Stimulated activated CD4-positive, alpha-beta T cell treated with anti-CD3 and anti-CD28 coated beads, TNF-alpha, amount 100 ng/mL, for 1 hour (primary cell): ENCODE data around the gene NDEL1.

Experiments used
- DNase-seq, 3 donors: peaks; one replicate each; pipeline ENCODE4 v3.0.0-alpha.2; 2020; ENCODE audit warnings: low read depth in 3 of 3, low spot score in 1 of 3

Gene NDEL1

DNA sequence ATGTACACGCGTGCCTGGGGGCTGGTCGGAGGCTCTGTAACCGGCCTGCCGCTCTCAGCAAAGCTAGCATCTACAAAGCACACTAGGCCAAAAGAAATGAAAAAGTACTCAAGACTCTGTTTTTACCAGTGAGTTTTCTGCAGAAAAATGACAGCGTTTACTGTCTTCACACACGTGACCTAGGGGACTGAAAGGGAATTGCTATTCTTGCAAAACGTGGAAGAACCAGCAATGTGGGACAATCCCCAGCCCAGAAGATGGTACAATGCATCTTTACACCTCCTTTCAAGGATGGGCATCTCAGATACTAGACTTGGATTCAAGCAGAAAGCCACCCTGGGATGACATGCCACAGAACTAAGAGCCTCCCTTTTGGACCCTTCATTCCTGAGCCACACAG, 41.5 kb downstream of the NDEL1 start:
- DNase-seq: no peak

DNA sequence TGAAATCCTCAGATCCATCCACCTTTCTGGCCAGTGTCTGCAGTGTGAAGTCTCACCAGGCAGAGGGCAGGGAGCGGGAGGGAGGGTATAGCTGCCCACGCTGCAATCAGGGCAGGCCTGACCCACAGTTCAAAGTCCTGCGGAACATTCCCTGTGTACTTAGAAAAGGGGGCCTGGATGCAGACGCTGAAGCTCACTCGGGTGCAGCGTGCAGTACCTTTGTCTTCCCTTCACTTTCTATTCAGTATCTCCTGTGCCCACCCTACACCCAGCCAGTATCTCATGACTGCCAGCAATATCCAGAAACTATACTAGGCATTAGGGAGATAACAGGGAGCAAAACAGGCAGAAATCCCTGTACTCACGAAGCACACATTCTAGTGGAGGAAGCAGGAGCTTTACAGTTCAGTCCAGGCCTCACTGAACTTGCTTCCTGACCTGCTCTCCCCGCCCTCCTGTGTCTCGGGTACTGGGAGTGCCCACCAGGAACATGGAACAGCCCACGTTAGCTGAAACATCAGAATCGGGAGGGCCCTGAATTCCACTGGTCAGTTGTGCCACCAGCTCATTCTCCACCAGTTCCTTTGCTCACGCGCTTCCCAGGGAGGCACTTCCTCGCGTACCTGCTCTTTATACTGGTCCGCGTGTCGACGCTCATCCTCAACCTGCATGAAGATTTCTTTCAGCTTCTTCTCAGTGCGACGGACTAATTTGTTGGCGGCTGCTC, 42.2 kb downstream of the NDEL1 start:
- DNase-seq: no peak

DNA sequence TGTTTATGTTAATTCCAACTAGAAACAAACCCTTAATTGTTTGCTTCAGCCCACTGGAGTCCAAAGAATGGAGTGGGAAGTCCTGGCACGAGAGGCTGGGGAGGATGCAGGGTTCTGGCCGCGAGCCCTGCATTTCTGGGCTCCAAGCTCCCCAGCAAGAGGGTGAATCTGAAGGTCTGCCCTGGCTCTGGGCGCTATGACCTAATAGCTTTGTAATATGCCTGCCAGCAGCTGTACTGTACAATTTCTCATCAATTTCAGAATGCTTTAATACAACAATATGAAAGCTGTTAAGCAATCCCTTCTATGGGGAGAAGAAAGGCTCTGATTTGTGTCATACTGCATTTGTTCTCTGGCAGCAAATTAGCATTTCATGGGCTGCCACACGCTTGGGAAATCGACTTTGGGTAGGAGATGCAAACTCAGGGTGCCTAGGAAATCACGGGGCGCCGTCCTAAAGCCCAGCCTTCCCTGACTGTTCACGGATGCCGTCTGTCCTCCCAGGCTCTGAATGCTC, 43.8 kb downstream of the NDEL1 start:
- DNase-seq: no peak

DNA sequence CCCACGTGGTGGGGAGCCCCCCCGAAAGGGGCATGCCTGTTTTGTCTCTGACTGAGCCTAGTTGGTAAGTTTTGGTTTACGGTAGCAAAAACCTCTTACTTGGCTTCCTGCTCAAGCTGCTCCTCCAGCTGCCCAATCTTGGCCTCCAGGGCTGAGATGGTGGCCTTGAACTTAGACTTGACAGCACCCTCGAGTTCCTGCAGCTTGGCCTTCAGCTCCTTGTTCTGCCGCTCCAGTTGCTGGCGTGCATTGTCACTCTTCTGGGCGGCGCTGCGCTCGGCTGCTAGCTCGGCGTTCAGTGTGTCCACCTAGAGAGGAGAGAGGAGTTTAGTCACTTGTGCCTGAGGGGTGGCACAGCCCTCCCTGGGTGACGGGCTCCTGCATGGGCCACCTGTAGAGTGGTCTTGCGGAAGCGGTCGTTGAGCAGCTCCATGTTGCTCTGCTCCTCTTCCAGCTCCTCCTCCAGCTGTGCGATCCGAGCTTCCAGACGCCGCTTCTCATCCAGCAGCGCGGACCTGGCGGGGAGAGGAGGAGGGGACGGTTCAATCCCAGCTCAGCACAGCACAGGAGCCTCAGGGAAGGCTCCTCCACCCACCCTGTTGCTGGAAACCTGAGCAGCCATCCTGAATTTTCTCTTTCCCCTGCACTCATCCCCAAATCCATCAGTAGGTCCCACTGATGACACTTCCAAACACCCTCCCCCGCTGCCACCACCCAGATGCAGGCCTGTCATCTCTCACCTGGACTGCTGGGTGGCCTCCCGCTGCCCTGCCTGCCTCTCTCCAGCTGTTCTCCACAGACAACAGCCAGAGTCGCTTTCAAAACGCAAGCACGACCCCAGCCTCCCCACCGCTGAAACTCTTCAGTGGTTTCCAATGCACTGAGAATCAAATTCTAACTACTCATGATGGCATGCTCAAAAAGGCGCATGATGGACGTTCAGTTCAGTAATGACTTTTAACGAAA, 44.6 kb downstream of the NDEL1 start:
- no peak for DNase-seq

DNA sequence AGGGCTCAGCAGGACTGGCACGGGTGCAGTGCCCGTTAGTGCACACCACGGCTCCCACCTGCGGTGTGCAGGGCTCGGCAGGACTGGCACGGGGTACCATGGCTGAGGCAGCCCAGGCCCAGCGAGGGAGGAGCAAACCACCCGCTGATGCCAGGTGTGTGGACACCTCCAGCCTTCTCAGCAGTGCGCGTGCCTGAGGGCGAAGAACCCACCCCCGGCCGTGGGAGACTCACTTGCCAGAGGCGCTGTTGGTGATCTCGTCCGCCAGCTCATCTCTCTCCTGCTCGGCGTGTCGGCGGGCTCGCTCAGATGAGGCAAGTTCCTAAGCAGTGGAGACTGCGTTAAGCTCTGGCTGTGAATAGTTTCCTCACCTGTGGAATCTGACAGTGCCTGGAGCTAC, 45.4 kb downstream of the NDEL1 start:
- DNase-seq: no peak

DNA sequence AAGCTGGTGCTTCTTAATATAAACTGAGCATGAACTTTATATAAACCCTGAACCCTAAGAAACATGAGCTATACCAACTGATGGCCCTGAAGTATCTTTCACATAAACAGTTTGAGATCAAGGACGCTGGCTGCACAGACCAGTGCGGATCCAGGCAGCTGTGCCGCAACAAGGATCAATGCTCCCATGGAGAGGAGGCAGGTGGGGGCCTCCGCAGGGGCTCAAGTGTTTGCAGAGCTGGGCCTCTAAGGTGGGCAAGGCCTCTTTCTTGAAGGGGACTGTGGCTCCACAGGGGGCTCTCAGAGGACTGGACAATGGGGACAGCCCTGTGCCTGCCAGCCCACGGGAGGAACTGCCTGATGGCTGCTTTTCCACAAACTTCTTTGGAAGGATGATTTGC, 46.0 kb downstream of the NDEL1 start:
- DNase-seq: no peak

DNA sequence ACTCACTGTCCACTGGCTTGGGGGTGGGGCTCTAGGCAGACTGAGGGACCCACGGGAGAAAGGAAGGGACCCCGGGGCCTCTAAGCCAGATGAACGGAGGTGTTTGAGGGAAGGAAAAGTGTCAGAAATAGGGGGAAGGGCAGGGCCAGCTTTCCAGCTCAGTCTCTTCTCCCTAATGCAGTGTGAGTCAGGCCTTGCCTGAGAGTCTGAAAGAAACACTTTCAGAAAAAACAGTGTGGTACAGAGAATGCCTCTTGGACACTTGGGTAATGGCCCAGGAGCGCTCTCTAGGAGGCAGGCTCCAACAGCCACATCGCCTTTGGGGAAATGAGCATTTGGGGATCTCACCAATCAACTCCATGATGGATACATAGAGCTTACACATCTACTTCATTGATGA, 46.9 kb downstream of the NDEL1 start:
- DNase-seq: no peak

DNA sequence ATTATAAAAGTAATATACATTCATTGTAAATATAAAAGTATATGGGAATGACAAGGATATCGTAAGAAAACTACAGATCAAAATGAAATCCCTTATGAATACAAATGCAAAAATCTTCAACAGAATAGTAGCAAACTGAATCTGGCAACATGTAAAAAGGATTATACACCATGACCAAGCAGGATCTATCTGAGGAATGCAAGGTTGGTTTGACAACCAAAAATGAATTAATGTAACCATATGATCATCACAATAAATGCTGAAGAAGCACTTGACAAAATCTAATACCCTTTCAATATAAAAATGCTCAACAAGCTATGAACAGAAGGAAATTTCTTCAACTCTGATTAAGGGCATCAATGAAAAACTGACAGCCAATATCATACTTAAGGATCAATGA, 48.8 kb downstream of the NDEL1 start:
- no peak for DNase-seq

DNA sequence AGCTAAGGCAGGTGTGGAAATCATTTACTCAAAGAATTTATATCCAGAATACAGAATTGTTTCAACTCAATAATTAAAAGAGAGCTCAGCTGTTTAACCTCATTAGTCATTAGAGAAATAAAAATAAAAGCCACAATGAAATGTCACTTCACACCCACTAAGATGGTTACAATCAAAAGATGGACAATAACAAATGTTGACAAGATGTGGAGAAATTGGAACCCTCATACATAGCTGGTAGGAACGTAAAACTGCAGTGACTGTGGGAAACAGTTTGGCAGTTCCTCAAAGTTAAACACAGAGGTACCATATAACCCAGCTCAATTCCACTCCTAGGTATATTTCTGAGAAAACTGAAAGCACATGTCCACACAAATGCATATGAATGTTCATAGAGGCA, 49.8 kb downstream of the NDEL1 start:
- DNase-seq: no peak

DNA sequence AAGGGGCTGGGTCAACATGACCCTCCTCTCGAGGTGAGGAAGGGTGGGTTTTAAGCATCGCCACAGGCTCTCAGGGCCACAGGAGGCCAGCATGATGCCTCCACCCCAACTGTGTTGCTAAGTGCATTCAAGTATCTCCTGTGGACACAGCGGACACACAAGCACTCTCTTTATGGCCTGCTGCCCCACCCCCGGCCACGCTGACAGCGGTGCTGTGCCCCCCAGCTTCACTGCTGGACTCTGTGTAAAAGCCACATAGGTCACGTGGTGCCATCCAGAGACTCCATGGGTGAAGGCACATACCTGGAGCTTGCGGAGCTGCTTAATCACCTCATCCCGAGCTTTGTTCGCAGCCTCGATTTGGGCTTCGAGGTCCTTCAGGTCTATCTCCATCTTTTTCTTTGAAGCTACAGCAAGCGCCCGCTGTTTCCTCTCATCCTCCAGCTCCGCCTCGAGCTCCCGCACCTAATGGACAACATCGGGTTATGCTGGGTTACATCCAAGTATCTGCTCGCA, 51.5 kb downstream of the NDEL1 start:
- no peak for DNase-seq

DNA sequence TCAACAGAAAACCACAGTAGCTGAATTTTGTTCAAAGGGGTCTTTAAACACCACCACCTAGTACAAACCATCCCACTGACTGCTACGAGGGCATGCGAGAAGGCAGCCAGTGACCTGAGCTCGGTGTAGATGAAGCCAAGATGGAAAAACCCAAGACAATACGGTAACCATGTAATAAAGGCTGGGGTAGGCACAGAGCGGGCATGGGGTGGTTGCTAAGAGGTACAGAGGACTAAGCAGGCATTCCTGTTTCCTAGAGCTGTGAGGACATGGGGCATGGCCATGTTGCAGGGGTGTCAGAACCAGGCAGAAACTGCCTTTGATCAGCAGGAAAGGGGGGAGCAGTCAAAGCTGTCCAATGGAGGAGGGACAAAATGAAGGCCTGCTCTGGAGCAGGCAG, 52.1 kb downstream of the NDEL1 start:
- no peak for DNase-seq

DNA sequence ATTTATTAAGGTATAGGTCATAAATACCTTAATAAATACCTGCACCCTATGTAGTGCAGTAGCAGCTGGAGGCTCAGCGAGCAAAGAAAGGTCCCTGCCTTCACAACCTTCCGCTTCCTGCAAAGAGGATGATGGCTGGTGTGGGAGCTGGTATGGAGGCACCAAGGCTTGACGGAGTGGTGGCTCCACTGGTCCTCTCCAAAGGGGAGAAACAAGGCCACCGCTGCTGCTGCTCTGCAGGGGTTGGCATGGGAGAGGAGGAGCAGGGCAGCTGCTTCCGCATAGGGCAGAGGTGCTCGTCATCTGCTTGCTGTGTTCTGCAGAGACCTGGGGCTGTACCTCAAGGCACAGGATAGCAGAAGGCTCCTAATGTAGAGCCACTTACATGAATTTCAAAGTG, 52.8 kb downstream of the NDEL1 start:
- DNase-seq: no peak

DNA sequence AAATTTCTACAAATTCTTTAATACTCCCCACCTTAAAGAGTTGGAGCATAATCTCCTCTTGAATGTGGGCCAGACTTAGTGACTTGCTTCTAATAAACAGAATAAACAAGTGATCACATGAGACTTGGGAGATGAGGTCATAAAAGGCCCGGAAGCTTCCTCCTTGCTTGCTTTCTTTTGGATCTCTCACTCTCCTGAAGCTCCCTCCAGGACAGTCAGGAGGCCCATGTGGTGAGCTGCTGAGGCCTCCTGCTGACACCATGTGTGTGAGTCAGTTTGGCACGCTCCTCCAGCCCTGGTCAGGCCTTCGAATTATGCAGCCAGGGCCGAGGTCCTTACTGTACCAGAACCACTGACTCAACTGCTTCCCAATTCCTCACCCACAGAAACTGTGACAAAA, 53.2 kb downstream of the NDEL1 start:
- no peak for DNase-seq

DNA sequence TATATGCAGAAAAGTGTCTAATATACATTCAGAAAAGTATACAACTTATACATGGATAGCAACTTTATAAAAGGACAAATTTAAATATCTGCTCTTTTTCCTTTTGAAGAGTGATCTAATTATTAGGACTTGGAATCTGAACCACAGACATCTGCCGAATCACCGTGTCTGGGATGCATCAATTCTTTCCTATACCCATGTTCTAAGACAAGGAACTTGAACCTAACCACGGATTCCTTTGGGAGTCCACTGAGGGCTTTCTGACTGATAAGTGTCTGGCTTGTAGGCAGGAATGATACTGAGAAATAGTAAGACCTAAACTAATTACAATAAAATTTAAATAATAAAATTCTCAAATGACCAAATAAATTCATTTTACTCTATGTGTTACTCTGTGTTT, 54.2 kb downstream of the NDEL1 start:
- no peak for DNase-seq

DNA sequence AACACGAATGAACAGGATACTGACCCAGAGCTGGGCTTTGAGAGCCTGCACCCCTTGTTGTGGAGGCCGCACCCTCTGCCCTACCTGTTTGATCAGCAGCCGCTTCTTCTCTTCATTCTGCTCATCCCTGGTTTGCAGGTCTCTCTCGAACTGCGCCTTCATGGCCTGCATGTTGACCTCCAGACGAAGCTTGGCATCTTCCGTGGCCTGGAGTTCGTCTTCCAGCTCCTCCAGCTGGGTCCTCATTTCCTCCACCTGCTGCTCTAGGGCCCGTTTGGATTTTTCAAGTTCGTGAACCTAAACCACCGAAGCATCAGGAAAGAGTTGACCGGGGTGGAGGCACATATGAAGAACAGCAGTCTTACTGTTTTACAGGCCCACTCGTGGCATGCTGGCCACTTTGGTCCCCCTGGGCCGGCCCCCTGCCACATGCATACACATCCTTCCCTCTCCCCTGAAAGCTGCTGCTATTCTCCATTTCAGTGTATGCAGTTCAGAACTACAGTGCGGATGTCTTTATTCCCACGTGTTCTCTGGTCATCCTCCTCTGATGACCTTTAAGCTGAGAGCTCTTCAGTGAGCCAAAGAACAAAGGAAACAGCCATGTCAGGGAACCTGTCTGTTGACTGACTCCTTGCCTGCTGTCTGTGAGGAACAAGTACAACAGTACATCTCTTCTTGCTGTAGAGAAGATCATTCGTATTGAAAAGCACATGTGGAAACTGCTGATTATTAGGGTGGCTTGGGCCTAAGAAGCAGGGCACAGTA, 54.8 kb downstream of the NDEL1 start:
- DNase-seq: no peak

DNA sequence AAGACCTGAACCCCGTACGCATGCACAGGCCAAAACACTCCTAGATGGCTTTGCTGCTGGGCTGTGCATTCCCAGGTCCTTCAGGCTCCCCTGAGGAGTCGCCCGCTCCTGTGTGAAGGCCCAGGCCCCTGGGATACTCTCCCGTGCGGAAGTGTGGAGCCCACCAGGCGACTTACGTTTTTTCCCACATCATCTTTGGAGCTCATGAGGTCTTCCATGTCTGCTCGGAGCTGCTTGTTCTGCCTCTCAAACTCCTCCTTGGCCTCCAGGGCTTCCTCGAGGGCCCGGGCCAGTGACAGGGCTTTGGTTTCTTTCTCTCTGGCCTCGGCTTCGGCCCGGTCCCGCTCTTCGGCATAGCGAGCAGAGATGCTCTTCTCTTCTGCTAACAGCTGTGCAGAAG, 56.4 kb downstream of the NDEL1 start:
- no peak for DNase-seq

DNA sequence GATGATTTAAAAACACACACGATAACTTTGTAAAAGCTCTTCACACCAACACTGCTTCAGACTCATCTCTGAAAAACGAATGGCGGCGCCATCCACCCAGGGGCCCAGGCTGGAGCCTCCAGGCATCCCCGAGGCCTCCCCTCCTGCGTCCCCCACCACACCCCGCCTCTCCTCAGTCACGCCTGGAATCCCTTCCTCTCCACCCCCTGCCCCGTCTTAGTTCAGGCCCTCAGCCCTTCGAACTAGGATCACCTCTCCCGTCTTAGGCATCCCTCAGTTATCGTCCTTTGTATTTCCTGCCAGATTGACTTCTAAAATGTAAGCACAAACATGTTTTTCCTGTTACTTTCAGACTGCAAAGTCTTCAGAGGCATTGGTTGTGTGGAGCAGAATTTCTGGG, 58.3 kb downstream of the NDEL1 start:
- DNase-seq: no peak

DNA sequence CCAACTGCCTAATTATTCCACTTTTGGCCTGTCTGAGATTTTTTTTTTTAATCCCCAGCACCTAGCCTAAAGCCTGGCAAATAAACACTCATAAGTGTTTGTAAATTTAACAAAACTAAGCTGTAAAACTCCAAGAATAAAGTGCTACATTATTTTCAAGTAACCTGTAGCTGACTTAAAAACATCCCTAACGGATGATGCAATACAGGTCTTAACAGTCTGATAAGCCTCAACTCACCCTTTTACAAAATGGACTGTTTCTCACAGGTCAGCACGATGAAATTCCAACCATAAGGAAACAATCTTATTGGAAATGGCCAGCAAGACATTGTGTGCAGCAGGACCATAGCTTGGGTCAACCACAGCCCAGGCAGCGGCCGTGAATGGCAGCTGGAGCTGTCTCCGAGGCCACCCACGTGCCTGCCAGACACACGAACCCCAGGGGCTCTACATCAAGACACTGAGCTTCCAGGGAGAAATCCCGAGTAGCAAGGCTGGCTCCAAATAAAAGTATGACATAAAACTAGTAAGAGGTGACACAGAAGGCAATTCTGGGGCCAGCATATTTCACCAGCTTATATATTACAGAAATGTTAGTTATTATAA, 58.9 kb downstream of the NDEL1 start:
- no peak for DNase-seq

DNA sequence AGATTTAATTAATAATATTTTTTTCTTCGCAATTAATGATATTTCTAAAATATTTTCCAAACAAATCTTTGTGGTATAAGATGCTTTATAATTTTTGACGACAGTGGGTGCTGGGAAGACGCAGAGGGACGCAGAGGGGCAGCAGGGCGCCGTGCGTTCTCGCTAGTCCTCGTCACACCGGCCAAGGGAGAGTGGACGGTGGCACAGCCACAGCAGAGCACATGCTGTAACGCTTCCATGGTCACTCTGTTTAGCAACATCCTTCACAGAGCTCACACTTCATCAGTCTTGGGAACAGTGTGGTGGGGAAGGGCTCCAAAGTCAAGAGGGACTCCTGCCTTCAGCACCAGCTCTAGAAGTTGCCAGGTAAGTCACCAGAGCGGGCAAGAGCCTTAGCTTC, 60.4 kb downstream of the NDEL1 start:
- no peak for DNase-seq

DNA sequence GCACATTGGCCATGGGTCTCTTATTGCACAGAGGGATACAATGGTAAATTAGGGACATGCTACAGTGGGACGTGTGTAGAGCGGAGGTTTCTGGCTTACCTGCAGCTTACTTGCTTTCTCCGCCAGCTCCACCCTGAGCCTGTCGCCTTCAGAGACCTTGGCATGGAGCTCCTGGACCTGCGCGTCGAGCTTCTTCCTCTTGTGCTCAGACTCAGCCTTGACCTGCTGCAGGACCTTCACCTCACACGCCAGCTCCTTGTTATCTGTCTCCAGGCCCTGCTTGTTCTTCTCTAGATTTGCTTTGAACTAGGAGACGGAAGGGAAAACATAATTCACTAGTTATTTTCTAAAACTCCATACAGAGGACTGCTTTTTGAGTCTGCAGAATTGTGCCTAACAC, 63.5 kb downstream of the NDEL1 start:
- DNase-seq: no peak

DNA sequence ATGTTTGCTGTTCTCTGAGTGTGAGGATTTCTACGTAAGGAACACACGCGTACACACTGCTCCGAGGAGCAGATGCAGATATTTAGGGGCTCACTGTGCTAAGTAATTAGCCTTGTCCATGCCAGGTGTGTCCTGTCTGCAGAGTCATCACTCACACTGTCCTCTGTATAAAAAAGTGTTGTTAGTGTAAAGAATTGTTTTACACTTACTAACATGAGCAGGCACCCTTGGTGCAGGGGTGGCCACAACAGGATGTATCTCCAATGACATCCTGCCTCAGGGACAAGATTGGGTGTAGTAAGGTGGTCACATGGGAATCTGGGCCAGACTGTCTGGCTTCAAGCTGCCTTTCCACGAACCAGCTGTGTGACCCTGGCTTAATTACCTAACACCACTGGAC, 63.9 kb downstream of the NDEL1 start:
- no peak for DNase-seq
